GM19438 (cell line): ENCODE data around the gene GASK1B.

ENCODE experiments used
- ATAC-seq: cut with Tn5 transposase; IDR thresholded peaks from one replicate; pipeline ENCODE4 v1.9.1; 2021; ENCODE audit warnings: low read depth; ENCODE audit not compliant: unreplicated experiment

The GASK1B gene

GRCh38 chr4:158172261-158173258, at the start of gene GASK1B:
Gene GASK1B (minus strand): TSS chr4:158173025. CDS start chr4:158171375, 1,650 bp downstream.
- peak; percentile 49 for ATAC-seq

GRCh38 chr4:158219623-158220022, 46.8 kb upstream of the GASK1B start:
- no peak for ATAC-seq

GRCh38 chr4:158217763-158218162, 44.9 kb upstream of the GASK1B start:
- no peak for ATAC-seq

DNA sequence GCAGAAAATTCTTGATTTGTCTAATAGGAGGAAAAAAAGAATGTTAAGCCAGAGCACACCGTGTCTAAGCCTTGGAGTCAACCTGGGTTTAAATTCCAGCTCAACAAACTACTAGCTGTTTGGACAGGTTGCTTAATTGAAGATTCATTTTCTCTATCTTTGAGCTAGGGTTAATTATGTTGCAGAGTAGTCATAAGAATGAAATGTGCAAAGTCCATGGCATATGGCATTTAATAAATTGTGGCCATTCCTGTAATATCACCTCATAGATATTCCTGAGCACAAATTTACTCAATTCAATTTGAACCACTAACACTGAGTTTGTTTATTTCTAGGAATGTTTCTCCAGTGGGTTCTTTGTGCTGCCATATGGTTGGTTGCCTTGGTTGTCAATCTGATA, 42.0 kb upstream of the GASK1B start:
- no peak for ATAC-seq

- no peak for ATAC-seq
These were observed 40.6 kb upstream of the GASK1B start for GRCh38 chr4:158213466-158213865.

DNA sequence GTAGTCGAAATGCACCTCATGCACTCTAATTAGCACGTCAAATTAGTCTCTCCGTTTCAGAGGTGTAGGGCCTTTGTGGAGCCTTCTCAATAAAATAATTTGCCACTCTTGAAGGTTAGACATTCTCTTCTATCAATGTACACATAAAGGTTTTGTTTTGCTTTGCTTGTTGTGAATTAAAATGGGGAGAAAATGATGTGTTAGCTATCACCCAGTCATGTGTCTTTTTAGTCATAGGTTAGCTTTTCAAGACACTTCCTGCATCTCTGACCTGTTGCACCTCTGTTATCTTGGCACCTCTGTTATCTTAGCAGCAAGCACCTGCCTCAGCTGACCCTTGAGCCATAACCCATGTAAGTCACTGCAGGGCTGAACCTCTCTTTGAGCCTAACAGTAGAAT, 38.4 kb upstream of the GASK1B start:
- ATAC-seq: no peak

DNA sequence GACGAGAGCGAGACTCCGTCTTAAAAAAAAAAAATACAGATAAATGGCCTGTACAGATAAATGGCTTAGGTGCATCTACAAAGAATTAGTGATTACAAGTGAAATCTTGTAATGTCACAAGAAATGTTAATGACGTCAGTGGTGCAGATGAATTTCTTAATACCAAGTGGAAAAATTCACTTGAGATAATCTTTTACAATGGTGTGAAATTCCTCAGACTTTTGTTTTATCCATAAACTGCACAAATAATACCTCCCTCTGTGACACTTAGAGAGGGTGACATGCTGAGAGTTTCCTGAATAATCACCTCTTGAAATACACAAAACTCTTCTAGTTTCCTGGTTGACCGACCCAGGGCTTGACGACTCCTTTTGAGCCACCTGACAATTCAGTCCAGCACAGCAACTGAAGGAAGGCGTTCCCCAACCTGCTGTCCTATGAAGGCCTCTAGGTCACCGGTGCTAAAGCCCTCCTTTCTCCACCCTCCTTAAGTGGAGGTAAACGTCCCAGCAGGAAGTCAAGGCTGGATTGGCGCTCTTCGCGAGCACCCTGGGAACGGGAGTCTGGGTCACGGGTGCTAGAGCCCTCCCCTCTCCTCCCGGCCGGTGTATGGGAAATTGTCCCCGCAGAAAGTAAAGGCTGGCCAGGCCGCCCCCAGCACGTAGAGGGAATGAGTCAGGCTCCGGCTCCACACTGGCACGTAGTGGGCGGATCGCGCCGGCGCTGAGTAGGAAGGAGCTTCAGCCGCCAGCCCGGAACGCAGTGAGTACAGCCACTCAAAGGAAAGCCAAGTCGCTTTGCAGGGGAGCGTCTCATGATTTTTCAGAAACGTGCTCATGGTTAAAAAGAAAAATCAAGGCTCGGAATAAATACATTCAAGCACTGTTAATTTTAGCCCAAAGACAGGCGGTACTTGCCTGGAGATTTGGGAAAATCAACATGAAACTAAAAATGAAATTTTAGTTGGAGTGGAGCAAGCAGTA, 37.3 kb upstream of the GASK1B start, which contains the start of gene TMEM144:
TMEM144 (plus strand) TSS at position 662 of the 983 bp plus-strand sequence. CDS start 2,182 bp downstream, outside the sequence.
- peak; percentile 90 for ATAC-seq

DNA sequence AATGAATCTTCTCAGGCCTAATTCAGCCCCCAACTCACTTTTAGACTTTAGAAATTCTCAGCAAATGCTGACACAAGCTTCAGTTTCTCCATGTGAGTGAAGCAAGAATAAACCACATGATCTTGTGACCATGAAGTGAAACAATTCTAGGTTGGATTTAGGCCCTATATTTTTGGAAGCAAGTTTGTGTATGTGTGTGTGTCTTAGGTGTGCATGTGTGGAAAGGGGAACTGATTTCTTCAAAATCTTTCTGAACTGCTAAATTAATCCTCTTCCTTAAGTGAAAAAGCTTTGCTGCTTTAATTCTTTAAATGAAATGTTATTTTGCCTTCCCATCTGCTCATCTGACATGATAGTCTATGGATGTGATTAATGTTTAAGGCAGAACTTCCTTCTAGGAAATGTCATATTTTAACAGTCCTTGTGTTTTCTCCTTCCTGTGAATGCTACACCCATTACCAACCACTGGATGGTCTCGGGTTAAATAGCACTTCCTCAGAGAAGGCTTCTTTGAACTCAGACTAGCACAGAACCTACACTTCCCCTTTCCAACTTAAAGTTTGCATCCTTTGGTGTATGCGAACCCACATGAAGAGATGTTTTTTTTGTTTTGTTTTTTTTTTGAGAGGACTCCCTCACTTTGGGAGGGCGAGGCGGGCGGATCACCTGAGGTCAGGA, 36.3 kb upstream of the GASK1B start:
- ATAC-seq: peak; percentile 45

- no peak for ATAC-seq
These were observed 31.1 kb upstream of the GASK1B start for GRCh38 chr4:158203929-158204328.

- no peak for ATAC-seq
These were observed 30.6 kb upstream of the GASK1B start for GRCh38 chr4:158203436-158203835.

- ATAC-seq: no peak
These were observed 29.7 kb upstream of the GASK1B start for GRCh38 chr4:158202481-158202880.

GRCh38 chr4:158201876-158202275, 29.1 kb upstream of the GASK1B start:
- no peak for ATAC-seq

DNA sequence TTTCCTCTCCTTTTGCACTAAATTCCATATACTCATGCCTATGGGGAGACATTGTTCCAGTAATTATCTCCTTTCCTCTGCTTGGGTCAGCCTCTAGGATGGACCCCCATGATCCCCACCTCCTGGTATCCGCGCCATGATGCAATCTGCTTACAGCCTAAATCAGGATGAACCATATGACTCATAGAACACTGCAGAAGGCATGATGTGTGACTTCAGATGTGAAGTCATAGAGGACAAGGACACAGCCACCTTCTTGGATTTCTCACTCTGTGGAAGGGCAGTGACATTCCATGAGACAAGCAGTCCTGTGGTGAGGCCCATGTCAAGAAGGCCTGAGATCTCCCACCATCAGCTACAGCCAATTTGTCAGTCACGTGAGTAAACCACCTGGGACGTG, 28.5 kb upstream of the GASK1B start:
- ATAC-seq: no peak

- no peak for ATAC-seq
These were observed 27.4 kb upstream of the GASK1B start for GRCh38 chr4:158200214-158200613.

- no peak for ATAC-seq
These were observed 24.5 kb upstream of the GASK1B start for GRCh38 chr4:158197194-158197776.

GRCh38 chr4:158195297-158195696, 22.5 kb upstream of the GASK1B start:
- ATAC-seq: no peak

GRCh38 chr4:158193171-158193749, 20.4 kb upstream of the GASK1B start:
- ATAC-seq: peak; percentile 71

DNA sequence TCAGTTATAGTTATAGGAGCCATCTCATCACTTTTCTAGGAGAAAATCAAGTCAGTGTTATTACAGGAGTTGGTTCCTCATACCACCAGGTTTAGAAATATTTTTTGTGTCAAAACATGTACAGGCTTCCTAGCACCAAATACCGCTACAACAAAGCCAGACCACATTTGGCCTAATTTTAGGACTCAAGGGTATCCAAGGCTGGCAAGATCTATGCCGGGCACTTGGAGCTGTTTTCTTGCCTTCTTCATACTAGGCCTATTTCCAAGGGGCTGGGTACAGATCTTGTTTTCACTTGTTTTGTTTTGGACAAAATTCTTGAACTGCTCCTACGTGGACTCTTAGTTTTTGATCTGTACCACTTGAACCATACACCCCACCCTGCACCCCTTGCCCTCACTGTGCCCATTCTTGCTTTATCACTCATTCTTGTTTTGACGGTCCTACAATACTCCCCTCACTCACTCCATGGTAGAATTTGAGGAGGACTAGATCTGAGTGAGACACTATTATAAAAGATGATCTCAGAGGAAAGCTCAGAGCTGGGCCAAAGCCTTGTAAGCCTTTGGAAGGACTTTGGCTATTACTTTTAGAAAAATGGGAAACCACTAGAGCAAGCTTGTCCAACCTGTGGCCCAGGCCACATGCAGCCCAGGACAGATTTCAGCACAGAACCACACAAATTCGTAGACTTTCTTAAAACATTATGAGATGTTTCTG, 19.8 kb upstream of the GASK1B start:
- ATAC-seq: no peak

DNA sequence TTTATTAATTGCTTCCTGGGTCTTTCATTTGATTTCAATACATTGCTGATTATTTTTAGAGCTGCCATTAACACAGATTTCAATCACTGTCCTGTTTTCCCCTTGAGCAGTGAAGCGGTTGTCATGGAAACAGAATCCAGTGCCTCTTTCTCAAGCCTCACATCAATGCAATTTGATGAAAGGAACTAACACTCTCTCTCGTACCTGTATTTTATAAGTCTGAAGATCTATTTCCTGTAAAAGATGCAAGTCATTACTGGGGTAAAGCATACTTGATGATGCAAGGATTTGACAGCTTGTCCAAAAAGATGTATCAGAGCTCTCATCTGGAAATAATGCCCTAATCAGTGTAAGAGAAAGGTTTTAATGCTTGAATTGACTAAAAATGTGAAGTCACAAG, 17.9 kb upstream of the GASK1B start:
- ATAC-seq: no peak
